ENCODE data around the gene FAM8A1.

DNA sequence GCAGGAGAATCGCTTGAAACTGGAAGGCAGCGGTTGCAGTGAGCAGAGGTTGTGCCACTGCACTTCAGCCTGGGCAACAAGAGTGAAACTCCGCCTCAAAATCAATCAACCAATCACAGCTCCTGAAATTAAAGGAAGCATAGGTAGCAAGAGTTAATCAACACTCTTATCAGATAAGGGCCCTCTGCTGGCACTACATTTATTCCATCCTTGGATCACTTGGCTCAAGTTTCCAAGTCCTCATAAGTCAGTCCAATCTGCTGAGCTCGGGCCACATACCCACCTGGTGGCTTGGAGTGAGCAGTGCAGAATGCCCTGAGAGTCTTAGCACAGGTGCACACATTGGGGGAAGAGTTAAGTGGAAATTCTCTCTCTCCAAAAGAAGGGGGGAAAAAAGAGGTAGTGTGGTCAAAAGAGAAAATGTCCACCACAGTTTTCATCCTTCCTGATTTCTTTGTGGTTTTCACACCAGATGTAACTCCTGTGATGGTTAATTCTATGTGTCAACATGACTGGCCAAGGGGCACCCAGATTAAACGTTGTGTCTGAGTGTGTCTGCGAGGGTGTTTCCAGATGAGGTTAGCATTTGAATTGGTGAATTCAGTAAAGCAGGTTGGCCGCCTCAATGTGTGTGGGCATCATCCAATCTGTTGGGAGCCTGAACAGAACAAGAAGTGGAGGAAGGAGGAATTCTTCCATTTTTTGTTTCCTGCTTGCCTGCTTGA, 14.2 kb upstream of the FAM8A1 start:
- TF ChIP-seq, protein P1, sequence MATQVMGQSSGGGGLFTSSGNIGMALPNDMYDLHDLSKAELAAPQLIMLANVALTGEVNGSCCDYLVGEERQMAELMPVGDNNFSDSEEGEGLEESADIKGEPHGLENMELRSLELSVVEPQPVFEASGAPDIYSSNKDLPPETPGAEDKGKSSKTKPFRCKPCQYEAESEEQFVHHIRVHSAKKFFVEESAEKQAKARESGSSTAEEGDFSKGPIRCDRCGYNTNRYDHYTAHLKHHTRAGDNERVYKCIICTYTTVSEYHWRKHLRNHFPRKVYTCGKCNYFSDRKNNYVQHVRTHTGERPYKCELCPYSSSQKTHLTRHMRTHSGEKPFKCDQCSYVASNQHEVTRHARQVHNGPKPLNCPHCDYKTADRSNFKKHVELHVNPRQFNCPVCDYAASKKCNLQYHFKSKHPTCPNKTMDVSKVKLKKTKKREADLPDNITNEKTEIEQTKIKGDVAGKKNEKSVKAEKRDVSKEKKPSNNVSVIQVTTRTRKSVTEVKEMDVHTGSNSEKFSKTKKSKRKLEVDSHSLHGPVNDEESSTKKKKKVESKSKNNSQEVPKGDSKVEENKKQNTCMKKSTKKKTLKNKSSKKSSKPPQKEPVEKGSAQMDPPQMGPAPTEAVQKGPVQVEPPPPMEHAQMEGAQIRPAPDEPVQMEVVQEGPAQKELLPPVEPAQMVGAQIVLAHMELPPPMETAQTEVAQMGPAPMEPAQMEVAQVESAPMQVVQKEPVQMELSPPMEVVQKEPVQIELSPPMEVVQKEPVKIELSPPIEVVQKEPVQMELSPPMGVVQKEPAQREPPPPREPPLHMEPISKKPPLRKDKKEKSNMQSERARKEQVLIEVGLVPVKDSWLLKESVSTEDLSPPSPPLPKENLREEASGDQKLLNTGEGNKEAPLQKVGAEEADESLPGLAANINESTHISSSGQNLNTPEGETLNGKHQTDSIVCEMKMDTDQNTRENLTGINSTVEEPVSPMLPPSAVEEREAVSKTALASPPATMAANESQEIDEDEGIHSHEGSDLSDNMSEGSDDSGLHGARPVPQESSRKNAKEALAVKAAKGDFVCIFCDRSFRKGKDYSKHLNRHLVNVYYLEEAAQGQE (IDR thresholded peaks at IDR 0.05; ENCODE audit: low read depth) = no peak
- TF ChIP-seq, protein P2, sequence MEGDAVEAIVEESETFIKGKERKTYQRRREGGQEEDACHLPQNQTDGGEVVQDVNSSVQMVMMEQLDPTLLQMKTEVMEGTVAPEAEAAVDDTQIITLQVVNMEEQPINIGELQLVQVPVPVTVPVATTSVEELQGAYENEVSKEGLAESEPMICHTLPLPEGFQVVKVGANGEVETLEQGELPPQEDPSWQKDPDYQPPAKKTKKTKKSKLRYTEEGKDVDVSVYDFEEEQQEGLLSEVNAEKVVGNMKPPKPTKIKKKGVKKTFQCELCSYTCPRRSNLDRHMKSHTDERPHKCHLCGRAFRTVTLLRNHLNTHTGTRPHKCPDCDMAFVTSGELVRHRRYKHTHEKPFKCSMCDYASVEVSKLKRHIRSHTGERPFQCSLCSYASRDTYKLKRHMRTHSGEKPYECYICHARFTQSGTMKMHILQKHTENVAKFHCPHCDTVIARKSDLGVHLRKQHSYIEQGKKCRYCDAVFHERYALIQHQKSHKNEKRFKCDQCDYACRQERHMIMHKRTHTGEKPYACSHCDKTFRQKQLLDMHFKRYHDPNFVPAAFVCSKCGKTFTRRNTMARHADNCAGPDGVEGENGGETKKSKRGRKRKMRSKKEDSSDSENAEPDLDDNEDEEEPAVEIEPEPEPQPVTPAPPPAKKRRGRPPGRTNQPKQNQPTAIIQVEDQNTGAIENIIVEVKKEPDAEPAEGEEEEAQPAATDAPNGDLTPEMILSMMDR (IDR thresholded peaks at IDR 0.05 in 2 of 3, conservative IDR thresholded peaks at IDR 0.05 in 1 of 3; ENCODE audit: borderline replicate concordance in 1 of 3, insufficient read depth in 1 of 3, low read depth in 2 of 3, low read length in 2 of 3) = peak; percentile 67 to 82 (median 73)
- TF ChIP-seq EZH2 (IDR thresholded peaks at IDR 0.05) (no peak), YY1 (IDR thresholded peaks at IDR 0.05; ENCODE audit: extremely low read depth, insufficient replicate concordance, low read depth, low read length) (no peak), POLR2A (IDR thresholded peaks at IDR 0.05; ENCODE audit: borderline replicate concordance, extremely low read depth, insufficient read depth, insufficient read length) (no peak), RAD21 (IDR thresholded peaks at IDR 0.05; ENCODE audit: low read depth) (peak; percentile 56), POLR2AphosphoS5 (IDR thresholded peaks at IDR 0.05; ENCODE audit: low read depth, low read length) (no peak), CEBPB (IDR thresholded peaks at IDR 0.05; ENCODE audit: low read depth) (no peak)

All from HCT116 (cell line).